Liver (tissue), 9 donors: Measurements from ENCODE around the gene PNPLA6. TPM values are rescaled to one million over a fixed set of nuclear protein-coding genes. Genes with fewer than 3 reads are reported as not detected.

Source experiments
- DNase-seq: peaks from one replicate; pipeline ENCODE4 v3.0.0-alpha.2; 2017; ENCODE audit warnings: low spot score
- H3K27ac ChIP-seq, 2 donors: one replicate each; pipeline ENCODE4 v1.7.0; 2013; ENCODE audit warnings: inconsistent platforms in 2 of 2, low read length in 2 of 2, control low read depth in 1 of 2, low read depth in 1 of 2, mild to moderate bottlenecking in 1 of 2
- H3K27me3 ChIP-seq, 4 donors: one replicate each; pipeline versions ENCODE4 v1.6.1 to v1.7.0; 2013; ENCODE audit warnings: low read length in 3 of 4, inconsistent platforms in 1 of 4, mild to moderate bottlenecking in 1 of 4, moderate library complexity in 1 of 4; ENCODE audit not compliant: control insufficient read depth in 4 of 4, insufficient read depth in 4 of 4
- H3K36me3 ChIP-seq, 4 donors: one replicate each; pipeline versions ENCODE4 v1.6.1 to v1.7.0; 2013; ENCODE audit warnings: low read length in 3 of 4, mild to moderate bottlenecking in 3 of 4, low read depth in 1 of 4, moderate library complexity in 1 of 4; ENCODE audit not compliant: control insufficient read depth in 4 of 4, insufficient read depth in 3 of 4
- H3K4me1 ChIP-seq, 4 donors: one replicate each; pipeline versions ENCODE4 v1.6.1 to v1.7.0; 2013; ENCODE audit warnings: low read length in 3 of 4, mild to moderate bottlenecking in 3 of 4, moderate library complexity in 1 of 4; ENCODE audit not compliant: control insufficient read depth in 4 of 4, insufficient read depth in 4 of 4
- H3K4me3 ChIP-seq, 3 donors: one replicate each; pipeline versions ENCODE4 v1.6.1 to v1.7.0; 2013; ENCODE audit warnings: low read length in 3 of 3, control low read depth in 1 of 3, low read depth in 1 of 3, mild to moderate bottlenecking in 1 of 3
- H3K9ac ChIP-seq, 2 donors: one replicate each; pipeline ENCODE4 v1.7.0; 2013; ENCODE audit warnings: low read length in 2 of 2, mild to moderate bottlenecking in 2 of 2, moderate library complexity in 2 of 2, control low read depth in 1 of 2, low read depth in 1 of 2
- H3K9me3 ChIP-seq, 4 donors: one replicate each; pipeline versions ENCODE4 v1.6.1 to v1.7.0; 2013; ENCODE audit warnings: low read length in 3 of 4; ENCODE audit not compliant: control insufficient read depth in 4 of 4
- EGR1 ChIP-seq, 2 donors: IDR thresholded peaks; 2 replicates each; pipeline ENCODE4 v1.6.1; 2016 to 2018; ENCODE audit warnings: antibody characterized with exemption in 2 of 2, low read depth in 2 of 2
- FOXA2 ChIP-seq: IDR thresholded peaks from 2 replicates; pipeline ENCODE4 v1.6.1; 2016; ENCODE audit warnings: antibody characterized with exemption
- GABPA ChIP-seq, 2 donors: IDR thresholded peaks in 1 of 2; conservative IDR thresholded peaks in 1 of 2; 2 replicates each; pipeline ENCODE4 v1.6.1; 2016; ENCODE audit warnings: antibody characterized with exemption in 2 of 2, mild to moderate bottlenecking in 1 of 2, moderate library complexity in 1 of 2
- HNF4A ChIP-seq, 2 donors: conservative IDR thresholded peaks; 2 replicates each; pipeline ENCODE4 v1.6.1; 2016; ENCODE audit warnings: antibody characterized with exemption in 2 of 2, mild to moderate bottlenecking in 2 of 2
- NR2F2 ChIP-seq: IDR thresholded peaks from 2 replicates; pipeline ENCODE4 v1.6.1; 2016; ENCODE audit warnings: antibody characterized with exemption
- RAD21 ChIP-seq, 2 donors: IDR thresholded peaks; 2 replicates each; pipeline ENCODE4 v1.6.1; 2016; ENCODE audit warnings: antibody characterized with exemption in 2 of 2, mild to moderate bottlenecking in 2 of 2
- RXRA ChIP-seq, 2 donors: IDR thresholded peaks; 2 replicates each; pipeline ENCODE4 v1.6.1; 2017 to 2018; ENCODE audit warnings: antibody characterized with exemption in 2 of 2, mild to moderate bottlenecking in 1 of 2
- SP1 ChIP-seq: IDR thresholded peaks from 2 replicates; pipeline ENCODE4 v1.6.1; 2018; ENCODE audit warnings: antibody characterized with exemption, mild to moderate bottlenecking
- TAF1 ChIP-seq: conservative IDR thresholded peaks from 2 replicates; pipeline ENCODE4 v1.6.1; 2016; ENCODE audit warnings: antibody characterized with exemption, mild to moderate bottlenecking
- YY1 ChIP-seq: IDR thresholded peaks from 2 replicates; pipeline ENCODE4 v1.6.1; 2016; ENCODE audit warnings: antibody characterized with exemption, mild to moderate bottlenecking
- WGBS: extraction: QIAGEN DNeasy Blood & Tissue Kit; methylation state at CpG from one replicate; pipeline ENCODE4 v1.1.7; 2013; 5-methylcytosine and 5-hydroxymethylcytosine counted together
- polyA plus RNA-seq, 2 donors: library from polyadenylated mRNA; stranded (reverse) in 1 of 2; unstranded in 1 of 2; fragments of 200-250 nt in 1 of 2; fragments of >200 nt in 1 of 2; fragmentation: Nextera tagmentation in 1 of 2; extraction: Ambion mirVana in 1 of 2; gene quantifications; one replicate each; pipeline versions ENCODE4 v1.2.1 to v1.2.3, GENCODE V29; 2013 to 2015
- total RNA-seq, 2 donors: library from RNA; depleted of rRNA; stranded (reverse); fragments of >200 nt; gene quantifications; one replicate each; pipeline ENCODE4 v1.2.3, GENCODE V29; 2014
- TF ChIP-seq, protein P1 (sequence below): IDR thresholded peaks from 2 replicates; pipeline ENCODE4 v1.6.1; 2016; ENCODE audit warnings: antibody characterized with exemption, mild to moderate bottlenecking
- TF ChIP-seq, protein P2 (sequence below): IDR thresholded peaks from 2 replicates; pipeline ENCODE4 v1.6.1; 2016; ENCODE audit warnings: antibody characterized with exemption
- TF ChIP-seq, protein P3 (sequence below): IDR thresholded peaks from 2 replicates; pipeline ENCODE4 v1.6.1; 2016; ENCODE audit warnings: antibody characterized with exemption
- donor health status: healthy.
- donor health status: healthy.
- donor health status: healthy.
- donor health status: healthy.
- donor health status: healthy.

The PNPLA6 gene
- total and polyA plus RNA-seq, 4 donors, result 20.9 to 68.4 (median 28.0) TPM

DNA sequence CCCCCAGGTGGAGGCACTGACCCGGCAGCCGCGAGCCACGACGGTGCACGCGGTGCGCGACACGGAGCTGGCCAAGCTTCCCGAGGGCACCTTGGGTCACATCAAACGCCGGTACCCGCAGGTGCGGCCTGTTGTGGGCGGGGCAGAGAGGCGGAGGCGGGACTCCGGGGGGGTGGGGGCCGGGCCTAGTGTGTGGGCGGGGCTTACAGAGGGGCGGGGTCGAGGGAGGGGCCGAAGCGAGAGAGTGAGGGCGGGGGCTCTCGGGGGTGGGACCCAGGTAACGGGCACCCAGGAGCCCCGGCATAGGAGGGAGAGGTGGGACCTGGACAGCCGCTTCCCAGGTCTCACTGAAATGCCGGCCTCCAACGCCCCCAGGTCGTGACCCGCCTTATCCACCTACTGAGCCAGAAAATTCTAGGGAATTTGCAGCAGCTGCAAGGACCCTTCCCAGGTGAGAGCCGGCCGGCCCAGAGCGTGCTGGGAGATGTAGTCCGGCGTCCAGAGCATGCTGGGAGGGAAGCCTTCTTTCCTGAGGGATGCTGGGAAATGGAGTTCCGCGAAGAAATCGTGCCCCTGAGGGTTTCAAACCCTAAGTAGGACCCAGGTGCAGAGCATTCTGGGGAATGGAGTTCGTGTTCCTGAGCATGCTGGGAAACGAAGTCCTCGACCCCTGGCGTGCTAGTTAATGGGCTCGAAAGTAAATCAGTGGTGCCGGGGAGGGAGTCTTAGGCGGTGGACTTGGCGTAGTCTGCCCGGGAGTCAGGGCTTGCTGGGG lies 15.7 kb downstream of the PNPLA6 start:
- no peak overlapping the region for H3K9ac ChIP-seq
- no peaks in the 10 kb centered on the region for H3K27me3 ChIP-seq
- WGBS, result 25% methylated on average over 51 of the region's 51 CpGs
- peak; percentile 80 for DNase-seq
- peaks cover 0 to 6% (median 2%) of the 10 kb centered on the region in 4 donors for H3K4me1 ChIP-seq
- H3K9me3 ChIP-seq, result no peaks in the 10 kb centered on the region
- peak overlapping the region in 1 of 3 donors; percentile 34 for H3K4me3 ChIP-seq
- TF ChIP-seq NR2F2 (no peak), SP1 (peak; percentile 46), RXRA (IDR thresholded peaks at IDR 0.05) (peak in 1 of 2 donors; percentile 27), EGR1 (IDR thresholded peaks at IDR 0.05; ENCODE audit: low read depth in 2 of 2) (peak in 1 of 2 donors; percentile 9), GABPA (IDR thresholded peaks at IDR 0.05 in 1 of 2, conservative IDR thresholded peaks at IDR 0.05 in 1 of 2) (peak in 1 of 2 donors; percentile 69), HNF4A (conservative IDR thresholded peaks at IDR 0.05) (peak in 1 of 2 donors; percentile 5), YY1 (peak; percentile 83), FOXA2 (no peak)
- TF ChIP-seq, protein P1, sequence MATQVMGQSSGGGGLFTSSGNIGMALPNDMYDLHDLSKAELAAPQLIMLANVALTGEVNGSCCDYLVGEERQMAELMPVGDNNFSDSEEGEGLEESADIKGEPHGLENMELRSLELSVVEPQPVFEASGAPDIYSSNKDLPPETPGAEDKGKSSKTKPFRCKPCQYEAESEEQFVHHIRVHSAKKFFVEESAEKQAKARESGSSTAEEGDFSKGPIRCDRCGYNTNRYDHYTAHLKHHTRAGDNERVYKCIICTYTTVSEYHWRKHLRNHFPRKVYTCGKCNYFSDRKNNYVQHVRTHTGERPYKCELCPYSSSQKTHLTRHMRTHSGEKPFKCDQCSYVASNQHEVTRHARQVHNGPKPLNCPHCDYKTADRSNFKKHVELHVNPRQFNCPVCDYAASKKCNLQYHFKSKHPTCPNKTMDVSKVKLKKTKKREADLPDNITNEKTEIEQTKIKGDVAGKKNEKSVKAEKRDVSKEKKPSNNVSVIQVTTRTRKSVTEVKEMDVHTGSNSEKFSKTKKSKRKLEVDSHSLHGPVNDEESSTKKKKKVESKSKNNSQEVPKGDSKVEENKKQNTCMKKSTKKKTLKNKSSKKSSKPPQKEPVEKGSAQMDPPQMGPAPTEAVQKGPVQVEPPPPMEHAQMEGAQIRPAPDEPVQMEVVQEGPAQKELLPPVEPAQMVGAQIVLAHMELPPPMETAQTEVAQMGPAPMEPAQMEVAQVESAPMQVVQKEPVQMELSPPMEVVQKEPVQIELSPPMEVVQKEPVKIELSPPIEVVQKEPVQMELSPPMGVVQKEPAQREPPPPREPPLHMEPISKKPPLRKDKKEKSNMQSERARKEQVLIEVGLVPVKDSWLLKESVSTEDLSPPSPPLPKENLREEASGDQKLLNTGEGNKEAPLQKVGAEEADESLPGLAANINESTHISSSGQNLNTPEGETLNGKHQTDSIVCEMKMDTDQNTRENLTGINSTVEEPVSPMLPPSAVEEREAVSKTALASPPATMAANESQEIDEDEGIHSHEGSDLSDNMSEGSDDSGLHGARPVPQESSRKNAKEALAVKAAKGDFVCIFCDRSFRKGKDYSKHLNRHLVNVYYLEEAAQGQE, result no peak
- H3K36me3 ChIP-seq, result peaks cover 3 to 16% (median 6%) of the 10 kb centered on the region in 4 donors
- H3K27ac ChIP-seq, result no peak overlapping the region

- no peaks in the 10 kb centered on the region for H3K27me3 ChIP-seq
- TF ChIP-seq, protein P2, sequence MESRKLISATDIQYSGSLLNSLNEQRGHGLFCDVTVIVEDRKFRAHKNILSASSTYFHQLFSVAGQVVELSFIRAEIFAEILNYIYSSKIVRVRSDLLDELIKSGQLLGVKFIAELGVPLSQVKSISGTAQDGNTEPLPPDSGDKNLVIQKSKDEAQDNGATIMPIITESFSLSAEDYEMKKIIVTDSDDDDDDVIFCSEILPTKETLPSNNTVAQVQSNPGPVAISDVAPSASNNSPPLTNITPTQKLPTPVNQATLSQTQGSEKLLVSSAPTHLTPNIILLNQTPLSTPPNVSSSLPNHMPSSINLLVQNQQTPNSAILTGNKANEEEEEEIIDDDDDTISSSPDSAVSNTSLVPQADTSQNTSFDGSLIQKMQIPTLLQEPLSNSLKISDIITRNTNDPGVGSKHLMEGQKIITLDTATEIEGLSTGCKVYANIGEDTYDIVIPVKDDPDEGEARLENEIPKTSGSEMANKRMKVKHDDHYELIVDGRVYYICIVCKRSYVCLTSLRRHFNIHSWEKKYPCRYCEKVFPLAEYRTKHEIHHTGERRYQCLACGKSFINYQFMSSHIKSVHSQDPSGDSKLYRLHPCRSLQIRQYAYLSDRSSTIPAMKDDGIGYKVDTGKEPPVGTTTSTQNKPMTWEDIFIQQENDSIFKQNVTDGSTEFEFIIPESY, result no peak
- TF ChIP-seq GABPA (IDR thresholded peaks at IDR 0.05 in 1 of 2, conservative IDR thresholded peaks at IDR 0.05 in 1 of 2) (no peak), FOXA2 (no peak), TAF1 (no peak), RAD21 (IDR thresholded peaks at IDR 0.05) (no peak)
- TF ChIP-seq, protein P3, sequence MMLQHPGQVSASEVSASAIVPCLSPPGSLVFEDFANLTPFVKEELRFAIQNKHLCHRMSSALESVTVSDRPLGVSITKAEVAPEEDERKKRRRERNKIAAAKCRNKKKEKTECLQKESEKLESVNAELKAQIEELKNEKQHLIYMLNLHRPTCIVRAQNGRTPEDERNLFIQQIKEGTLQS, result no peak
- H3K4me1 ChIP-seq, result peaks cover 0 to 6% (median 2%) of the 10 kb centered on the region in 4 donors
- no peak overlapping the region for H3K4me3 ChIP-seq
- no peak overlapping the region for H3K9ac ChIP-seq
- peaks cover 11 to 30% (median 14%) of the 10 kb centered on the region in 4 donors for H3K36me3 ChIP-seq
- WGBS, result 93% methylated on average over 2 of the region's 2 CpGs
- no peak for DNase-seq
- H3K9me3 ChIP-seq, result no peaks in the 10 kb centered on the region
- no peak overlapping the region for H3K27ac ChIP-seq
These were observed 17.3 kb downstream of the PNPLA6 start for GRCh38 chr19:7552781-7553180.
